ENCODE measurements around the gene CCDC186.

DNA sequence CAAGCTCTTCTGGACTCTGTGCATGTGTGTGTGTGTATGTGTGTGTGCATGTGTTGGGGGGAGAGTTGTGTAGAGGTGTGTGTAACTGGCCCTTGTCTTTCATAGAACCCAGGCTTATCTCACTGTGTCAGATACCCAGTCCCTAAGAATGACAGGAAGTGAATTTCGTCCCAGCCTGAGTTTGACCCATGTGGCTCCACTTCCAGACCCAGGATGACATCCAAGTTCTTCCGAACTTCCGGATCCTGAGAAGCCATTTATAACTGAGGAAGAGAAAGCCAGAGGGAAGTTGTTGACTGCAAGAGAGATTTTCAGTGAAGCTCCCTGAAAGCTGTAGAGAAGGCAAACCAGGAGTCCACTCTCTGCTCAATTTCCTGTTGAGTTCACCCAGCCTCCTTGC lies 77.1 kb downstream of the CCDC186 start:
- TF ChIP-seq CTCF (IDR thresholded peaks at IDR 0.05; ENCODE audit: borderline replicate concordance, extremely low read depth, low read length, poor library complexity, severe bottlenecking) (no peak), EZH2 (IDR thresholded peaks at IDR 0.05; ENCODE audit: borderline replicate concordance, low read depth, low read length, severe bottlenecking) (no peak)

Measured in DND-41 (cell line).